Forelimb muscle (tissue), 1 donor: ENCODE measurements around the gene RAI2. TPM values are rescaled to one million over a fixed set of nuclear protein-coding genes. Genes with fewer than 3 reads are reported as not detected.

Source experiments
- DNase-seq: peaks from one replicate; pipeline ENCODE4 v3.0.0-alpha.2; 2013; ENCODE audit warnings: low read depth
- polyA plus RNA-seq: library from polyadenylated mRNA; unstranded; fragments of 120-200 nt; gene quantifications from one replicate; pipeline ENCODE4 v1.2.1, GENCODE V29; 2013; ENCODE audit not compliant: insufficient read length

RAI2 gene
- 8.0 TPM for polyA plus RNA-seq

- no peak for DNase-seq
These were observed at the start of gene RAI2 for GRCh38 chrX:17860811-17861488. Gene RAI2, minus strand, starts transcription at chrX:17861298. Its CDS starts 59,288 bp downstream, at chrX:17802010.

- no peak for DNase-seq
These were observed 27.3 kb upstream of the RAI2 start for GRCh38 chrX:17888421-17888820.

- DNase-seq = no peak
These were observed 21.6 kb upstream of the RAI2 start for GRCh38 chrX:17882680-17883079.

GRCh38 chrX:17878028-17878670 lies 17.1 kb upstream of the RAI2 start:
- no peak for DNase-seq

GRCh38 chrX:17876135-17876534 lies 15.0 kb upstream of the RAI2 start:
- DNase-seq = no peak

GRCh38 chrX:17869580-17869979 lies 8.5 kb upstream of the RAI2 start:
- no peak for DNase-seq

- DNase-seq = no peak
These were observed 452 bp upstream of the RAI2 start for GRCh38 chrX:17861489-17862011.

GRCh38 chrX:17860179-17860780 lies 818 bp downstream of the RAI2 start:
- no peak for DNase-seq

- no peak for DNase-seq
These were observed 1.4 kb downstream of the RAI2 start for GRCh38 chrX:17859609-17860178.

GRCh38 chrX:17854531-17854930 lies 6.6 kb downstream of the RAI2 start:
- no peak for DNase-seq

- no peak for DNase-seq
These were observed 7.0 kb downstream of the RAI2 start for GRCh38 chrX:17854069-17854468.

- no peak for DNase-seq
These were observed 9.2 kb downstream of the RAI2 start for GRCh38 chrX:17851874-17852273.

- DNase-seq = no peak
These were observed 12.4 kb downstream of the RAI2 start for GRCh38 chrX:17848545-17849265.

- no peak for DNase-seq
These were observed 15.1 kb downstream of the RAI2 start for GRCh38 chrX:17846045-17846444.

- DNase-seq = no peak
These were observed 16.9 kb downstream of the RAI2 start for GRCh38 chrX:17844236-17844635.

GRCh38 chrX:17842769-17843525 lies 18.2 kb downstream of the RAI2 start:
- DNase-seq = no peak

GRCh38 chrX:17839269-17839668 lies 21.8 kb downstream of the RAI2 start:
- no peak for DNase-seq

- no peak for DNase-seq
These were observed 24.3 kb downstream of the RAI2 start for GRCh38 chrX:17836830-17837229.

GRCh38 chrX:17833954-17834353 lies 27.1 kb downstream of the RAI2 start:
- no peak for DNase-seq

- DNase-seq = no peak
These were observed 29.8 kb downstream of the RAI2 start for GRCh38 chrX:17831255-17831654.

- no peak for DNase-seq
These were observed 30.9 kb downstream of the RAI2 start for GRCh38 chrX:17830211-17830610.
